GM12872 (cell line): ENCODE data around the gene SEC24A.

Experiments
- CTCF ChIP-seq: IDR thresholded peaks from 3 replicates; pipeline ENCODE4 v1.5.1; 2011; ENCODE audit warnings: low read depth, mild to moderate bottlenecking, low read length, moderate library complexity; ENCODE audit not compliant: insufficient read depth

Gene SEC24A

GRCh38 chr5:134724872-134725271, 76.3 kb downstream of the SEC24A start:
- no peak for TF ChIP-seq CTCF

DNA sequence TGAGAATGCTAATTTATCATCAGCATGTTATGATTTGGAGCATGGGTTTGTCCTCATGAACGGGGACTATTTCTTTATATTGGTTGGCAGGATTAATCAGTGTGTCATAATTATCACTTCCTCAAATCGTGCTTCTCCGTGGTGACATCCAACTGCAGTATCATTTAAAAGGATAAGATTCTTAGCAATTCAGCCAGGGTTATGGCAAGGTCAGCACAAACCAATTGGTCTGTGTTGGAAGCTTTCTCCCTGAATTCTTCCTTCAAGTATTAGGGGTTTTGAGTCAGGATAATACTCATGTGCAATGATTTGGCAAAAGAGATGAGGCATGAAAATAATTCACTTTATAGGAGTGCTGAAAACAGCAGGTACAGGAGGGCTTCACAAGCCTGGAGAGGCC, 84.2 kb downstream of the SEC24A start:
- no peak for TF ChIP-seq CTCF

- TF ChIP-seq CTCF, result no peak
Observed at GRCh38 chr5:134735243-134735642, 86.7 kb downstream of the SEC24A start.

DNA sequence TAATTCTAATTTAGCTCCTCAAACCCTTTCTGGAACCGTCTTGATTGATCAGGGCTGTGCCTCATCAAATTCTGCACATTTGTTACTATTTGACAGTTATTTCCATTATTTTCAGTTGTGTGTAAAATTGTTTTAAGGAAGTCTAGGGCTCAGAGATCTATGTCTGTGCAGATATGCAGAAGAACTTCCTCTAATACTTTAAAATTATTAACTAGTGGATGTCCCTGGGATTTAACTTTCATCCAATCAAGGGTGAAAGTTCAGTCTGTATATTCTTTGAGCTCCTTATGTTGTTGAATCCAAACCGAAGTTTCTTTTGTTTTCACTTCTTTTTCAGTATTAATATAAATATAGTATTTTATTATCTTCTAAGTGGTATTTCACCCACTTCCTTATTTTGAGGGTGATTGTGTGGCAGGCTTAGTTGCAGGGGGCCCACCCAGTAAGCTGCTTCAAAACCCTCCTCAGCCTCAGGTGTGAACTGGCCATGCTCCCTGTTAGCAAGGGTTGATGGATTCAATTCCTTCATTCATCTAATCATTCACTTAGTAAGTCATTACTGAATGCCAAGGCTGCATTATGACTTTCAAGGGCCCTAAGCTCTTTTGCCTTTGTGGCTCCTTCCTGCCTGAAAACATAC, 87.7 kb downstream of the SEC24A start:
- no peak for TF ChIP-seq CTCF

DNA sequence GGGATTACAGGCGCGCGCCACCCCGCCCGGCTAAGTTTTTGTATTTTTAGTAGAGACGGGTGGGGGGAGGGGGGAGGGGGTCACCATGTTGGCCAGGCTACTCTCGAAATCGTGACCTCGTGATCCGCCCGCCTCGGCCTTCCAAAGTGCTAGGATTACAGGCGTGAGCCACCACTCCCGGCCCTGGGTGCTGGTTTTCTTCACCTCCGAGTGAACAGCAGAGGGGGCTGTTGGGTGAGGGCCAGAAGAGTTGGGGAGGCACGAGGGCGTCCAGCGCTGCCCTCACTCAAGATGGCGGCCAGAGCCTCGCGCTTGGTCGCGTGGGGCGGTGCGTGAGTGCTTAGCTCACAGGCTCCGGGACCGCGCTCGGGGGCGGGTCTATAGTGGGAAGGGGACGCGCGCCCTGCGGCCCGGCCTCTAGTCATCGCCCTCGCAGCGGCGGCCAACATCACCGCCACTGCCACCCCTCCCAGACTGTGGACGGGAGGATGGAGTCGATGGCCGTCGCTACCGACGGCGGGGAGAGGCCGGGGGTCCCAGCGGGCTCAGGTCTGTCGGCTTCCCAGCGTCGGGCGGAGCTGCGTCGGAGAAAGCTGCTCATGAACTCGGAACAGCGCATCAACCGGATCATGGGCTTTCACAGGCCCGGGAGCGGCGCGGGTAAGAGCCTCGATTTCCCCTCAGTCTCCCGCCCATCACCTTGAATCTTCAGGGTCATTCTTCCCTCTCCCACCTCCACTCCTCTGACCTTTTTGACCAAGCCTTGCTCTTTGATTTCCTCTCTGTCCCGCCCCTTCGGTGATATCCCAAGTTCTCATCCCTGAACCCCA, 89.8 kb downstream of the SEC24A start, which contains the start of gene CAMLG:
Gene CAMLG (plus strand): TSS at position 416 of the 830 bp plus-strand sequence. CDS start 73 bp downstream, at position 489.
- peak; percentile 79 for TF ChIP-seq CTCF

DNA sequence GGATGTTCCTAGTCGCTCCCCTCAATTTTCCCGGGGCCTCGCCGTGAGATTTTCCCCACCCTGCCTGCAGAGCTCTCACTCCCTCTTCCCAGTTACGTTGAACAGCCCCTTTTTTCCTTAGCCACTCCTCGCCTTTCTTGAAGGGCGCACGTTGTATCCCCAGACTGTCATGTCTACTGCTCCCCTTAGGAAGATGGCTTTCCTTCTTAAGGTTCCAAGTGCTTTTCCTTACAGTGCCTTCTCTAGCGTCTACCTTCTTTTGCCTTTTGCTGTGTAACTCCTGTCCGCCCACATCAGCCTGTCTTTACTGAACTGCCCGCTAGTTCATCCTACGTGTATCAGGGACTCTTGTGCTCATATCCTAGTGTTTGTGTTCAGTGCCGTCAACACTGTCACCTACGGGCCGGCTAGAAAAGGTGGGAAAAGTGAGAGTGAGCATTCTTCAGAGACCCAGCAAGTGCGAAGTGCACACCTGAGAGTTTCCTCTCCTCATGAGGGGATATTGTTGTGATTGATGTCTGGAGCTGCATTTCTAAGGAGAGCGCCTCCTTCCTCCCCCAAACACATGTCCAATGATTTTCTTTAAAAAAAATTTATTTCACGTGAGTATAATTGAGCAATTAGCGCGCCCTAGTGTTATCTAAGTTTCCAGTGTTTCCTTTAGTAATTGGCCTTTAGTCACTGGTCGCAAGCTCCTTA, 90.5 kb downstream of the SEC24A start:
- TF ChIP-seq CTCF, result 0 out of 3 replicates have a peak, but pooled peaks have one; percentile 22

- no peak for TF ChIP-seq CTCF
Observed at GRCh38 chr5:134741052-134741451, 92.5 kb downstream of the SEC24A start.
